HG03558 (cell line): ENCODE data around the gene HIVEP1.
"Not testable (repeated sequence)": the region's sequence is repeated elsewhere in the genome, so short reads cannot be mapped to it uniquely, and the experiment has no call there.

Experiments used
- ATAC-seq: cut with Tn5 transposase; IDR thresholded peaks from one replicate; pipeline ENCODE4 v1.9.1; 2021; ENCODE audit warnings: moderate number of reproducible peaks; ENCODE audit not compliant: unreplicated experiment; ENCODE audit errors: extremely low read depth

The HIVEP1 gene

DNA sequence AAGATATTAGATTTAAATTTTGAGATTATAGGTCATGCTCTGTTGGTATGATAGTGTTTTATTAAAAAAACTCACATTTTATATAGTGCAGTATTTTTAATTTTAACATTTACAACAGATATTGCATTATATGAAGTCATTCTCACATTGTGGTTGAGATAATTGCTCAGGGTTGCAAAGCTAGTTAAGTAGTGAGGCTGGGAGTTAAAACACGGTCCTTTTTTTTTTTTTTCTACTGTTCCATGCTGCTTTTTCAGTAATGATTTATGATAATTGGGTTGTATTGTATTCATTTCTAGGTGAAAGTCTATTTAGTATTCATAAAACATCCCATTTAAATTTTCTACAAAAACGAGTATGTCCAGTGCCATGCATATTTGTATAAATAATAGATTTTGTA, 160.5 kb downstream of the HIVEP1 start:
- no peak for ATAC-seq

DNA sequence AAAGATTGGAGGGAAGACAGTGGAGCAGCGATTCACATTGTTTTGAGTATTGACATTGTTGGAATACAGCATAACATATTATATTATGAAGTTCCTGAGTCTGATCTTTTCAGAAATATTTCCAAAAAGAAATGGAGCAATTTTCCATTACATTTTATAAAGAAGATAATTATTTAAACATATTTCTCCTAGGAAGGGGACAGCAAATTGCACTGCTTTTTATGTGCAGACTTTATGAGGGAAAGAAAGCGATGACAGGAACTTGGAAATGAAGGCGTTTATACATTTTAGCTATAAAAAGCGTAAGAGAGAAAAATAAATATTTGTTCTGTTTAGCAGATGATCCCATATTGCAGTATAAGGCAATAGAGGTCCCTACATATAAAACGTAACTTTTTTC, 161.1 kb downstream of the HIVEP1 start:
- no peak for ATAC-seq

DNA sequence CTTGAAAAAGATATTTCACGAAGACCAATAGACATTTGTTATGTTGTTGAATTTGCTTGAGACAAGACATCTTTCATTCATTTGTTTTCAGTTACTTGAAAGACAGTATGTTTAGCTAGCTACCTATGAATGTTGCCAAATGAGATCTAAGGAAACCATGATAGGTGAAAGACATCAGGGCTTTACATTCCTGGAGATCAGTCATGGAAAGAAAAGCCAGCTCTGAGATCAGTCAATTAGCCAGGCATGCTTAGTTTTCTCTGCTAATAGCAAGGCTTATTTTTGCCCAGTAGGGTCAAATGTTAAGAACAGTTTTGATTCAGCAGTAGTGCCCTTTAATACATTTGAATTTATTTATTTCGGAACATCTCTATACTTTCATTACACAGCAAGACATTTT, 161.5 kb downstream of the HIVEP1 start:
- no peak for ATAC-seq

DNA sequence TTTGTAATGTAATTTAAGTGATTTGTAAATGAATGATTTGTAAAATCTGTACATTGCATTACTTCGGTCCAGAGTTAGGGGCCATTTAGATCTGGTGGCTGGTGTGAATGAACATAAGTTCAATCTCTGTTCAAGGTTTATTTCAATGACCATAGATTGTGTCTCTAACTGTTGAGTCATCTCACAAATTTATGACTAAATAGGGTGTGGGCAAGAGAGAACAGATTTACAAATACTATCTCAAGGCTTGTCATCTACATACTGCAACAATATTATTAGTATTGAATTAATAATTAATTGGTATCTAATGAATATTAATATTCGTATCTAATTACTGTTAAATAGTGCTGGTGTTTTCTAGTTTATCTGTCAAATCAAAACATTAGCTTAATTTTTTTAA, 162.8 kb downstream of the HIVEP1 start:
- ATAC-seq: no peak

GRCh38 chr6:12175626-12176025, 163.5 kb downstream of the HIVEP1 start:
- no peak for ATAC-seq

DNA sequence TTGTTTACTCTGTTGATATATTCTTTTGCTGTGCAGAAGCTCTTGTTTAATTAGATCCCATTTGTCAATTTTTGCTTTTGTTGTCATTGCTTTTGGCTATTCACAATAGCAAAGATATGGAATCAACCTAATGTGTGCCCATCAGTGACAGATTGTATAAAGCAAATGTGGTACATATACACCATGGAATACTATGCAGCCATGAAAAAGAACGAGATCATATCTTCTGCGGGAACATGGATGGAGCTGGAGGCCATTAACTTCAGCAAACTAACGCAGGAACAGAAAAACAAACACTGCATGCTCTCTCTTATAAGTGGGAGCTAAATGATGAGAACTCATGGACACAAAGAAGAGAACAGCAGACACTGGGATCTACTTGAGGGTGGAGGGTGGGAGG, 164.7 kb downstream of the HIVEP1 start:
- ATAC-seq: not testable (repeated sequence)

GRCh38 chr6:12178521-12178920, 166.4 kb downstream of the HIVEP1 start:
- no peak for ATAC-seq

- no peak for ATAC-seq
Observed at GRCh38 chr6:12181481-12181880, 169.4 kb downstream of the HIVEP1 start.

GRCh38 chr6:12182676-12183075, 170.6 kb downstream of the HIVEP1 start:
- no peak for ATAC-seq

- no peak for ATAC-seq
Observed at GRCh38 chr6:12185081-12185673, 173.1 kb downstream of the HIVEP1 start.

GRCh38 chr6:12186528-12186927, 174.4 kb downstream of the HIVEP1 start:
- ATAC-seq: no peak

- ATAC-seq: no peak
Observed at GRCh38 chr6:12189150-12189549, 177.0 kb downstream of the HIVEP1 start.

DNA sequence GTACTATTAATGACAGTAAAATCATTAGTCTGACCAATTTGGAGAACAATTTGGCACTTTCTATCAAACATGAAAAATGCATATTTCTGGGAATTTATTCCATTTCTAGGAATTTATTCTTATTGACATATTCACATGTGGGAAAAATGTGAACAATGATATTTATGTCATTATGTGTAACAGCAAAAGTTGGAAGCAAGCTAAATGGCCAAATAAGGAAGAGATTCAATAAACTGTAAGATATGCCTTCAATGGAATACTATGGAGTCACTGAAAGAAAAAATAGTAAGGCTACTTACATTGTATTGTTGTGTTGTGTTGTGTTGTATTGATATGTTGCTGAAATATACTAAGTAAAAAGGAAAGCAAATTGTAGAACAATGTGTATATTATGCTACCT, 177.5 kb downstream of the HIVEP1 start:
- ATAC-seq: no peak

GRCh38 chr6:12190252-12190651, 178.1 kb downstream of the HIVEP1 start:
- no peak for ATAC-seq

DNA sequence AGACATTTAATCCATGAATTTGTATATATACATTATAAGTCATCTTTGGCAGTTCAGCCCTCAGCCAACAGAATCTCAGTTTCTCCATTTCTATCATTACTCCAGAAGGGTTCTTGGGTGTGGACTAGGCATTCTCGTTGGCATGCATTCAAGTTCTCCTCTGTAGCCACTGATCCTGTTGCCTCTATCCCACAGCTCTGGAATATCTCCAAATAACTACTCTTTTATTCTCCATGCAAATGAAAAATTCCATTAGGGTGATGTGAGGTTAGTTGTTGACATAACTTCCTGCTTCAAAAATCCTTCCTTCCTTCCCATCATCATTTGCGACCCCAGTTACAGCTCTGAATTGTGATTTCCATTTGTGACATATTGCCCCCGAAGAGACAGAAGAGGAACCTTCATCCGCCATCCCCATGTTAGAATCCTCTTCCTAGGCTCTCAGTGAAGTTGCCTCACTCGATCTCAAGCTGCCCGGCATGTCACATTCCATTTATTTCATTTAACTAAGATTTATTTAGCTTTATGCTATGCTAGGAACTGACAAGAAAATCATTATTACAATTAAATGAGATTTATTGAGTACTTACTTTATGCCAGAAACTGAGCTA, 184.3 kb downstream of the HIVEP1 start:
- ATAC-seq: no peak

- no peak for ATAC-seq
Observed at GRCh38 chr6:12198851-12199250, 186.7 kb downstream of the HIVEP1 start.

- ATAC-seq: no peak
Observed at GRCh38 chr6:12200015-12200564, 188.0 kb downstream of the HIVEP1 start.

- ATAC-seq: no peak
Observed at GRCh38 chr6:12200761-12201160, 188.6 kb downstream of the HIVEP1 start.

DNA sequence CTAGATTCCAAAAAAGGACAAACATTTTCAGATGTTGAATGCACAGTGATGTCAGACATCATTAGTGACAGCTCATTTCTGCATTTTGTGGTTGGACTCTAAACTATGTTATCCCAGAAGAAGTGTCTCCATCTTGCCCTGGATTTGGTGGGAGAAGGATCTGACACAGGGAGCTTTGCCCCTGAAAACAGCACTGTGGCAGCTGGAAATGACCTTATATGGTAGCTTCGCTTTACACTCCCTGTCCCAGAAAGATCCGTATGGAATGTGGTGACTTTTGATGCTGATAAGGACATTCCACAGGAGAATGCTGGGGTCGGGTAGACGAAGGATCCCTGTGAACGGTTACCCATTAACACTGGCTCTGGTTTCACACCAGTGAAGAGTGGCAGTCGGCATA, 190.9 kb downstream of the HIVEP1 start:
- no peak for ATAC-seq

GRCh38 chr6:12208190-12208589, 196.1 kb downstream of the HIVEP1 start:
- ATAC-seq: no peak

DNA sequence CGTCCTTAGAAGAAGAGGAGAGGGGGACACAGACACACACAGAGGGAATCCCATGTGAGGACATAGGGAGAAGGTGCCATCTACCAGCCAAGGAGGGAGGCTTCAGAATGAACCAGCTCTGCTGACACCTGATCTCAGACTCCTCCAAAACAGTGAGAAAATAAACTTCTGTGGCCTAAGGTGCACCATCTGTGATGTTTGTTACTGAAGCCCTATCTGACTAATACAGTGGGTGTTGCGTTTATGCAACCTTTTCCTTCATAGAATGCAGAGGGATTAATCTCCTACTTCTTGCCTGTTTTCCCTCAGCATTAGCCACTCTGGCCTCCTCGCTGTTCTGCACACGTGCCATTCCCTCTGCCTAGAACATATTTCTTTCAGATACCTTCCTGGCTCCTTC, 196.6 kb downstream of the HIVEP1 start:
- ATAC-seq: no peak
